ENCODE data around the gene CXorf51A. TPM values are rescaled to one million over a fixed set of nuclear protein-coding genes. Genes with fewer than 3 reads are reported as not detected.
"Not testable (repeated sequence)": the region's sequence is repeated elsewhere in the genome, so short reads cannot be mapped to it uniquely, and the experiment has no call there.

CXorf51A gene
- not detected for total RNA-seq

DNA sequence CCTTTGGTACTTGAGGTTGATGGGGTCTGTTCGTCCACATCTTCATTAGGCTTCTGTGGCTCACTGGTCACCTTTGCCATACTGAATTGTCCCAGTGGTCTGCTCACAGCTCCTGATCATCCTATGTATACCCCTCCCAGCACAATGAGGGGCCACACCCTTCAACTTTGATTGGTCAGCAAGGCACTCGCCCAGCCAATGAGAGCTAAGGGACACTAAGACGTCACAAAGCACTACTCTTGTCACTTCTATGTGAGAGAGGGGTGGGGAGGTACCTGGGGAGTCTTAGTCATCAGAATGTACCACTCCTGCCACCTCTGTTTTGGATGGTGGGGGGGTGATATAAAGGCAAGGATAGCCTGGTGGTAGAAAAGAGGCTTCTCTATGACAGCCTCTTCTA, at the start of gene CXorf51A:
Gene CXorf51A (minus strand): TSS at position 101 of the 400 bp plus-strand sequence. CDS start 21 bp downstream, at position 80.
- not testable (repeated sequence) for H3K4me1 ChIP-seq; H3K27me3 ChIP-seq; H3K27ac ChIP-seq; DNase-seq (ENCODE audit: low spot score in 2 of 2); H3K36me3 ChIP-seq; H3K4me3 ChIP-seq; H3K9me3 ChIP-seq
- WGBS, 2 donors = no CpG with 5 or more reads among the region's 3 CpGs

DNA sequence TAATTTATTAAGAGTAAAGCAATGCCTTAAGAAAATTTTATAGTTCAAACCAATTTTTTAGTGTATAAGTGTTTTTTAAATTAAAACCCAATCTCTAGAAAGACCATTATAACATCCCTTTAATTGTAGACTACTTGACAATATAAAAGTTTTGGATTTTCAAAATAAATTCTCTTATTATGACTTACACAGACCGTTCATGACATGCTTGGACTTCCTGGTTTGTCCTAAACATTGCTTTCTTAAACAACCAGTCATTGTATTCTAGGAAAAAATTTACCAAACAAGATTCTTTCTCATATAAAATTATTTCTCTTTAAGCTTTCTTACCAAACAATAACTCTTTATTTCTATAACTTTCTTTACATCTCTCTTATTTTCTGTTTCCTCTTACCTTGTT, 49.0 kb upstream of the CXorf51A start:
- H3K4me1 ChIP-seq = no peaks in the 10 kb centered on the region
- no peak for DNase-seq (ENCODE audit: low spot score in 2 of 2)
- WGBS, 2 donors = 0% methylated on average over 1 of the region's 1 CpG
- no peak overlapping the region for H3K4me3 ChIP-seq
- no peaks in the 10 kb centered on the region for H3K9me3 ChIP-seq
- TF ChIP-seq, protein P1, sequence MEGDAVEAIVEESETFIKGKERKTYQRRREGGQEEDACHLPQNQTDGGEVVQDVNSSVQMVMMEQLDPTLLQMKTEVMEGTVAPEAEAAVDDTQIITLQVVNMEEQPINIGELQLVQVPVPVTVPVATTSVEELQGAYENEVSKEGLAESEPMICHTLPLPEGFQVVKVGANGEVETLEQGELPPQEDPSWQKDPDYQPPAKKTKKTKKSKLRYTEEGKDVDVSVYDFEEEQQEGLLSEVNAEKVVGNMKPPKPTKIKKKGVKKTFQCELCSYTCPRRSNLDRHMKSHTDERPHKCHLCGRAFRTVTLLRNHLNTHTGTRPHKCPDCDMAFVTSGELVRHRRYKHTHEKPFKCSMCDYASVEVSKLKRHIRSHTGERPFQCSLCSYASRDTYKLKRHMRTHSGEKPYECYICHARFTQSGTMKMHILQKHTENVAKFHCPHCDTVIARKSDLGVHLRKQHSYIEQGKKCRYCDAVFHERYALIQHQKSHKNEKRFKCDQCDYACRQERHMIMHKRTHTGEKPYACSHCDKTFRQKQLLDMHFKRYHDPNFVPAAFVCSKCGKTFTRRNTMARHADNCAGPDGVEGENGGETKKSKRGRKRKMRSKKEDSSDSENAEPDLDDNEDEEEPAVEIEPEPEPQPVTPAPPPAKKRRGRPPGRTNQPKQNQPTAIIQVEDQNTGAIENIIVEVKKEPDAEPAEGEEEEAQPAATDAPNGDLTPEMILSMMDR (IDR thresholded peaks at IDR 0.05) = no peak
- TF ChIP-seq POLR2A (IDR thresholded peaks at IDR 0.05) = no peak
- TF ChIP-seq EP300 (IDR thresholded peaks at IDR 0.05) = no peak
- H3K36me3 ChIP-seq = no peaks in the 10 kb centered on the region
- H3K27ac ChIP-seq = no peak overlapping the region
- no peaks in the 10 kb centered on the region for H3K27me3 ChIP-seq

DNA sequence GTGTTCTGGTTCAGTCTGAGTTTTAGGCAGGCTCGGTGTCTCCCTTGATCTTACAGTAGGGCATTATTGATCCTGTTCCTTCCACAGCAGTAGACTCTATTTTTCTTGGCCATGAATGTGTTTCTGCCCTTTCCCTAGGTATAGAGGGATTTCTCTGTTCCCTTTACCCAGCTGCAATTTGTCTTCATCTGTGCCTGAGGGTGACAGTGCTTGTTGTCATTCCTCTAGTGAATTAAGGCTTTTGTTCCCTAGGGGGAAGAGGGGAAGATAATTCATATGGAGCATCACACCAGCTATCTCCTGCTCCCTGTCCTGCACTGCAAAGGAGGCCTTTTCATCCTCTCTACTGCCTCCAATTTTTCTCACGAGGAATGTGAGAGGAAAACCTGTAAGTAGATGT, 39.7 kb upstream of the CXorf51A start:
- H3K4me1 ChIP-seq = no peaks in the 10 kb centered on the region
- no peak for TF ChIP-seq POLR2A (IDR thresholded peaks at IDR 0.05)
- TF ChIP-seq, protein P1 (IDR thresholded peaks at IDR 0.05) = no peak
- no peak for TF ChIP-seq EP300 (IDR thresholded peaks at IDR 0.05)
- no peaks in the 10 kb centered on the region for H3K36me3 ChIP-seq
- H3K4me3 ChIP-seq = no peak overlapping the region
- no peaks in the 10 kb centered on the region for H3K27me3 ChIP-seq
- no peaks in the 10 kb centered on the region for H3K9me3 ChIP-seq
- DNase-seq (ENCODE audit: low spot score in 2 of 2) = no peak
- 29 to 33% methylated on average over 2 of the region's 2 CpGs for WGBS, 2 donors
- no peak overlapping the region for H3K27ac ChIP-seq

DNA sequence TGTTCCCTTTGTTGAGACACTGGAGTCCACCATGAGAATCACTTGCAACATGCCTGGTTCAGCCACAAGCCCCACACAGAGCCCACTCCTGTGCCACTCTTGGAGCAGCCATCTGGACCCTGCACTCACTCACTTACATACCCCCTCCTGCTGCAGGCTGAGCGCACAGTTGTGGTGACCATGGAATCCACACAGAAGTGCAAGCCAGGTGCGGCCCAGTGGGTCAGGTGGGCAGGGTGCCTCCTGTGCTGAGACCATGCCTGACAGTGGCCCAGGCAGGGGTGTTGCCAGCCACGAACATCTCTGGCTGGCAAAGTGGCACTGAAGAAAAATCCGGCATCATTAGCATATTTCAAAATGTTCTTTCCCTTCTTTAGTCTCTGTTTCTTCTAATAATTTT, 17.4 kb upstream of the CXorf51A start:
- TF ChIP-seq POLR2A (IDR thresholded peaks at IDR 0.05) = no peak
- no peak for TF ChIP-seq EP300 (IDR thresholded peaks at IDR 0.05)
- 86 to 91% methylated on average over 3 to 4 of the region's 4 CpGs for WGBS, 2 donors
- H3K36me3 ChIP-seq = no peaks in the 10 kb centered on the region
- no peaks in the 10 kb centered on the region for H3K27me3 ChIP-seq
- H3K4me3 ChIP-seq = no peak overlapping the region
- no peak overlapping the region for H3K27ac ChIP-seq
- no peaks in the 10 kb centered on the region for H3K9me3 ChIP-seq
- no peaks in the 10 kb centered on the region for H3K4me1 ChIP-seq
- DNase-seq (ENCODE audit: low spot score in 2 of 2) = no peak

DNA sequence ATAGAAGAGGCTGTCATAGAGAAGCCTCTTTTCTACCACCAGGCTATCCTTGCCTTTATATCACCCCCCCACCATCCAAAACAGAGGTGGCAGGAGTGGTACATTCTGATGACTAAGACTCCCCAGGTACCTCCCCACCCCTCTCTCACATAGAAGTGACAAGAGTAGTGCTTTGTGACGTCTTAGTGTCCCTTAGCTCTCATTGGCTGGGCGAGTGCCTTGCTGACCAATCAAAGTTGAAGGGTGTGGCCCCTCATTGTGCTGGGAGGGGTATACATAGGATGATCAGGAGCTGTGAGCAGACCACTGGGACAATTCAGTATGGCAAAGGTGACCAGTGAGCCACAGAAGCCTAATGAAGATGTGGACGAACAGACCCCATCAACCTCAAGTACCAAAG, 5.1 kb downstream of the CXorf51A start, which contains the start of gene CXorf51B:
Gene CXorf51B (plus strand): TSS at position 301 of the 400 bp plus-strand sequence. CDS start 21 bp downstream, at position 322.
- not testable (repeated sequence) for H3K9me3 ChIP-seq; H3K4me3 ChIP-seq; H3K27ac ChIP-seq; DNase-seq (ENCODE audit: low spot score in 2 of 2); H3K4me1 ChIP-seq; H3K36me3 ChIP-seq; H3K27me3 ChIP-seq
- no CpG with 5 or more reads among the region's 3 CpGs for WGBS, 2 donors

Other genes starting within 250 kb of the CXorf51A start
- gene CXorf51B, start 5.0 kb downstream of the CXorf51A start, total RNA-seq = not detected

Measured in tibial nerve (tissue), 4 donors.